Cardiac muscle cell (in vitro differentiated cells and primary cell): Measurements from ENCODE around the gene SEMA3B. TPM values are rescaled to one million over a fixed set of nuclear protein-coding genes. Genes with fewer than 3 reads are reported as not detected.
"Not testable (repeated sequence)": the region's sequence is repeated elsewhere in the genome, so short reads cannot be mapped to it uniquely, and the experiment has no call there.

Experiments
- DNase-seq, 2 donors: peaks; one replicate each; pipeline versions ENCODE4 v3.0.0 to v3.0.0-alpha.2; 2010 to 2017; ENCODE audit warnings: low read depth in 1 of 2, low spot score in 1 of 2
- H3K27ac ChIP-seq: fragments of 200-600 bp; sonication (generic); 2 replicates; pipeline ENCODE4 v1.5.1; 2016
- H3K27me3 ChIP-seq: fragments of 200-600 bp; sonication (generic); 2 replicates; pipeline ENCODE4 v1.6.0; 2016; ENCODE audit warnings: control low read depth
- H3K36me3 ChIP-seq: fragments of 200-600 bp; sonication (generic); 2 replicates; pipeline ENCODE4 v1.5.1; 2016; ENCODE audit warnings: control low read depth
- H3K4me1 ChIP-seq: fragments of 200-600 bp; sonication (generic); 2 replicates; pipeline ENCODE4 v1.8.1; 2017; ENCODE audit warnings: low read depth, mild to moderate bottlenecking, mixed run types
- H3K4me3 ChIP-seq: fragments of 200-600 bp; sonication (generic); 2 replicates; pipeline ENCODE4 v1.5.1; 2016; ENCODE audit warnings: mild to moderate bottlenecking
- H3K9me3 ChIP-seq: fragments of 200-600 bp; sonication (generic); 2 replicates; pipeline ENCODE4 v1.5.1; 2017; ENCODE audit warnings: low read depth, mild to moderate bottlenecking, control low read depth
- polyA plus RNA-seq: library from polyadenylated mRNA; unstranded; fragments of >200 nt; fragmentation: Nextera tagmentation; extraction: Ambion mirVana; gene quantifications from 2 replicates; pipeline ENCODE4 v1.2.1, GENCODE V29; 2016
- total RNA-seq: library from RNA; depleted of rRNA; stranded (reverse); fragments of >200 nt; gene quantifications from 2 replicates; pipeline ENCODE4 v1.2.3, GENCODE V29; 2016
- TF ChIP-seq, protein P1 (sequence below): IDR thresholded peaks from 2 replicates; pipeline ENCODE4 v1.5.1; 2012; ENCODE audit warnings: low read depth, mild to moderate bottlenecking, low read length

SEMA3B gene
- total and polyA plus RNA-seq, 2 experiments from 2014 or later = 23.1 to 25.9 TPM

DNA sequence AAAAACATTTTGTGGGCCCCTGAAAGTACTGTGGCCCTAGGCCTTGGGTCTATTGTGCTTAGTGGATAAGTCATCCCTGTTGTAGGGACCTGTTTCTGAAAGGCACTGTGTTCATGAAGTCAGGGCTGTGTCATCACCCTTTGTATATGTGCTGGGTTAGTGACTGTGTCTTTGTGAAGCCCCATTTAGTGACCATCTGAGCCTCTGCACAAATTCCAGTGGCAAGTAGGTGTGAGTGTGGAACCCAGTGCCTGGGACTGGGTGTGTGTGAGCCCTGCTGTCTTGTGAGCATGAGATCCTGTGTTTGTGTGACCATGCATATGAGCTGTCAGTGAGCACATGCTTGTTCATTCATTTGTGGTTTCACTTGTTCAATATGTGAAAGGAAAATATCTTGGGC lies 35.7 kb downstream of the SEMA3B start:
- TF ChIP-seq, protein P1, sequence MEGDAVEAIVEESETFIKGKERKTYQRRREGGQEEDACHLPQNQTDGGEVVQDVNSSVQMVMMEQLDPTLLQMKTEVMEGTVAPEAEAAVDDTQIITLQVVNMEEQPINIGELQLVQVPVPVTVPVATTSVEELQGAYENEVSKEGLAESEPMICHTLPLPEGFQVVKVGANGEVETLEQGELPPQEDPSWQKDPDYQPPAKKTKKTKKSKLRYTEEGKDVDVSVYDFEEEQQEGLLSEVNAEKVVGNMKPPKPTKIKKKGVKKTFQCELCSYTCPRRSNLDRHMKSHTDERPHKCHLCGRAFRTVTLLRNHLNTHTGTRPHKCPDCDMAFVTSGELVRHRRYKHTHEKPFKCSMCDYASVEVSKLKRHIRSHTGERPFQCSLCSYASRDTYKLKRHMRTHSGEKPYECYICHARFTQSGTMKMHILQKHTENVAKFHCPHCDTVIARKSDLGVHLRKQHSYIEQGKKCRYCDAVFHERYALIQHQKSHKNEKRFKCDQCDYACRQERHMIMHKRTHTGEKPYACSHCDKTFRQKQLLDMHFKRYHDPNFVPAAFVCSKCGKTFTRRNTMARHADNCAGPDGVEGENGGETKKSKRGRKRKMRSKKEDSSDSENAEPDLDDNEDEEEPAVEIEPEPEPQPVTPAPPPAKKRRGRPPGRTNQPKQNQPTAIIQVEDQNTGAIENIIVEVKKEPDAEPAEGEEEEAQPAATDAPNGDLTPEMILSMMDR = no peak
- Histone ChIP-seq H3K4me1 (peaks cover 8% of the 10 kb centered on the region), H3K27me3 (no peaks in the 10 kb centered on the region), H3K4me3 (no peak overlapping the region), H3K36me3 (no peaks in the 10 kb centered on the region), H3K9me3 (peaks cover 4% of the 10 kb centered on the region), H3K27ac (no peak overlapping the region)
- DNase-seq = no peak

DNA sequence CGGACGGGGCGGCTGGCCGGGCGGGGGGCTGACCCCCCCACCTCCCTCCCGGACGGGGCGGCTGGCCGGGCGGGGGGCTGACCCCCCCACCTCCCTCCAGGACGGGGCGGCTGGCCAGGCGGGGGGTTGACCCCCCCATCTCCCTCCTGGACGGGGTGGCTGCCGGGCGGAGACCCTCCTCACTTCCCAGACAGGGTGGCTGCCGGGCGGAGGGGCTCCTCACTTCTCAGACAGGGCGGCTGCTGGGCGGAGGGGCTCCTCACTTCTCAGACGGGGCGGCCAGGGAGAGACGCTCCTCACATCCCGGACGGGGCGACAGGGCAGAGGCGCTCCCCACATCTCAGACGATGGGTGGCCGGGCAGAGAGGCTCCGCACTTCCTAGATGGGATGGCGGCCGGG lies 43.1 kb downstream of the SEMA3B start:
- H3K4me1 ChIP-seq, DNase-seq, H3K27me3 ChIP-seq, H3K36me3 ChIP-seq, H3K4me3 ChIP-seq, H3K27ac ChIP-seq, H3K9me3 ChIP-seq: not testable (repeated sequence)

DNA sequence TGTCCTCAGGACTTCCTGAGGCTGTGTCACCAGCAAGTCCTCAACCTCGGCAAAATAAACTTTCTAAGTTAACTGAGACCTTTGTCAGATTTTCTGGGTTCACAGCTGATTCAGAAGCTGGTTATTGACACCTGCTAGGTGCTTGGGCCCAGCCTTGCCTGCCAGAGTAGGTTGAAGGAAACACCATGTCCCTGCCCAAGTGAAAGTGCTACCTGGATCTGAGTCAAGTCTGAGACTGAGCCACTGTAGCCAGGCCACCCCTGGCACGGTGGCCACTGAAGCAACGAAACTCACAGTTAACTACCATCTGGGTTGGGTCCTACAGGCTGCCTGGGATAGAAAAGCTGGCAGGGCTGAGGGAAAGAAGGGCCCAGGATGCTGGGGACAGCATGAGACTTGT lies 45.4 kb downstream of the SEMA3B start:
- no peak overlapping the region for H3K27ac ChIP-seq
- TF ChIP-seq, protein P1 = no peak
- H3K27me3 ChIP-seq = no peaks in the 10 kb centered on the region
- H3K36me3 ChIP-seq = peaks cover 19% of the 10 kb centered on the region
- H3K4me3 ChIP-seq = no peak overlapping the region
- H3K9me3 ChIP-seq = no peaks in the 10 kb centered on the region
- no peak for DNase-seq
- no peaks in the 10 kb centered on the region for H3K4me1 ChIP-seq

DNA sequence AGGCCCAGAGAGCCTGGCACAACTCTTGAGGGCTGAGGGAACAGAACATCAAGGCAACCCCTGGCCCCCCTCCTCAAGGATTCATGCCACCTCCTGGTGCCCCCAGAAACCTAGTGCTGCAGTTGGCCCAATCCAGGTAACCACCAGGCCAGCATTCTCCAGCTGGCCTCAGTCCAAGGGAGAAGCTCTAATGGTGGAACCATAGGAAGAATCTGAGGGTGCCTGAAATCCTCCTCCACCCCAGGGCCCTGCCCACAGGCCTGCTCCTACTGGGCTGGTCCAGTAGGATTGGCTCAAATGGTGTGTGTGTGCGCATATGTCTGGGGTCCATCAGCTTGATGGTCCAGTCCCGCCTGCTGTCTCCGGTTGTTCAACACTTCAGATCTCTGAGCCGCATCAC lies 45.9 kb downstream of the SEMA3B start:
- no peaks in the 10 kb centered on the region for H3K9me3 ChIP-seq
- H3K4me3 ChIP-seq = no peak overlapping the region
- no peak overlapping the region for H3K27ac ChIP-seq
- DNase-seq = no peak
- no peaks in the 10 kb centered on the region for H3K27me3 ChIP-seq
- H3K4me1 ChIP-seq = peaks cover 4% of the 10 kb centered on the region
- TF ChIP-seq, protein P1 = no peak
- peaks cover 24% of the 10 kb centered on the region for H3K36me3 ChIP-seq

DNA sequence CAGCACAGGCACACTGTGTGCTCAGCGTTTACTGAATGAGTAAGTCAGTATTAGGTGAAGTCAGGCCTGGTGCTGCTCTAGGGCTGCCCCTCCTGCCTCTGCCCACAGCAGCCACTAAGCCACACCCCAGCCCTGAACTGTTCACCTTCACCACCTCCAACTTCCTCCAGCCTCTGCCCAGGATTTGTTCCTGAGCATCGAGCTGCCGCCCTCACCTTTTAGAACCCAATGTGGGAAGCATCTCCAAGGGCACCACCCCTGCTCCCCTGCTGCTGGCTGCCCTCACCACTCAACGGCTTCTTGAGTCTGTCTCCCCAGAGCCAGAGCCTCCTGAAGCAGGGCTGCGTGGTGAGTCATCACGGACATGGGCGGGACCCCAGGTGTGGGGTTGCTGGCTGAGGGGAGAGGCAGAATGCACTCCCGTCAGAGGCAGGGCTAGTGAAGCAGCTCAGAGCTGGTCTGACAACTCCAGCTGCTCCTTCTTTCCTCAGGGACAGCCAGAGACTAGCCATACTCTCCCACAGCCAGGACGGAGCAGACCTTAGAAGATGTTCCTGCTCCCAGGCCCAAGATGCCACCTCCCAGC lies 47.8 kb downstream of the SEMA3B start:
- H3K36me3 ChIP-seq = peaks cover 24% of the 10 kb centered on the region
- H3K27me3 ChIP-seq = no peaks in the 10 kb centered on the region
- H3K9me3 ChIP-seq = no peaks in the 10 kb centered on the region
- TF ChIP-seq, protein P1 = no peak
- H3K4me3 ChIP-seq = no peak overlapping the region
- no peak for DNase-seq
- H3K4me1 ChIP-seq = peaks cover 10% of the 10 kb centered on the region
- H3K27ac ChIP-seq = no peak overlapping the region

DNA sequence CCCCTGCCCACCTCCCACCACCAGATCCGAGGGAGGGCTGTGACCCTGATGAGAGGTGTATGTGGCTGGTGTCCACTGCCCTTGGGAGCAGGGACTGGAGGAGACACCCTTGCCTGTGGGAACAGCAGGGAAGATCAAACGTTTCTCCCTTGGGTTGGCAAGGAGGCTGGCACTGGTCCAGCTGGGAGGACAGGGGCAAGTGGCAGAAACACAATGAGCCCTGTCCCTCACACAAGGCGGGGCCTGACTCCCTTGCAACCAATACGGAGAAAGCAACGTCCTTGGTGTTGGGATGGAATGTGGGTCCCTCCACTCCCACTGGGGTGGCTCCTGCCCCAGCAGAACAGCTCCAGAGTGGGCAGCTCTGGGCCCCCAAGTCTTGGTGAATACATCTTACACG lies 48.4 kb downstream of the SEMA3B start:
- TF ChIP-seq, protein P1 = no peak
- H3K27ac ChIP-seq = no peak overlapping the region
- H3K27me3 ChIP-seq = no peaks in the 10 kb centered on the region
- no peaks in the 10 kb centered on the region for H3K9me3 ChIP-seq
- H3K4me1 ChIP-seq = peaks cover 15% of the 10 kb centered on the region
- DNase-seq = no peak
- peaks cover 24% of the 10 kb centered on the region for H3K36me3 ChIP-seq
- H3K4me3 ChIP-seq = no peak overlapping the region
